GM21367 (cell line): ENCODE results near the gene WDR46.
A peak's percentile ranks its signal among the peaks of the same experiment; 100 is the strongest.

ENCODE experiments used
- ATAC-seq: cut with Tn5 transposase; IDR thresholded peaks from one replicate; pipeline ENCODE4 v1.9.1; 2021; ENCODE audit not compliant: unreplicated experiment

WDR46 gene, protein sequence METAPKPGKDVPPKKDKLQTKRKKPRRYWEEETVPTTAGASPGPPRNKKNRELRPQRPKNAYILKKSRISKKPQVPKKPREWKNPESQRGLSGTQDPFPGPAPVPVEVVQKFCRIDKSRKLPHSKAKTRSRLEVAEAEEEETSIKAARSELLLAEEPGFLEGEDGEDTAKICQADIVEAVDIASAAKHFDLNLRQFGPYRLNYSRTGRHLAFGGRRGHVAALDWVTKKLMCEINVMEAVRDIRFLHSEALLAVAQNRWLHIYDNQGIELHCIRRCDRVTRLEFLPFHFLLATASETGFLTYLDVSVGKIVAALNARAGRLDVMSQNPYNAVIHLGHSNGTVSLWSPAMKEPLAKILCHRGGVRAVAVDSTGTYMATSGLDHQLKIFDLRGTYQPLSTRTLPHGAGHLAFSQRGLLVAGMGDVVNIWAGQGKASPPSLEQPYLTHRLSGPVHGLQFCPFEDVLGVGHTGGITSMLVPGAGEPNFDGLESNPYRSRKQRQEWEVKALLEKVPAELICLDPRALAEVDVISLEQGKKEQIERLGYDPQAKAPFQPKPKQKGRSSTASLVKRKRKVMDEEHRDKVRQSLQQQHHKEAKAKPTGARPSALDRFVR

DNA sequence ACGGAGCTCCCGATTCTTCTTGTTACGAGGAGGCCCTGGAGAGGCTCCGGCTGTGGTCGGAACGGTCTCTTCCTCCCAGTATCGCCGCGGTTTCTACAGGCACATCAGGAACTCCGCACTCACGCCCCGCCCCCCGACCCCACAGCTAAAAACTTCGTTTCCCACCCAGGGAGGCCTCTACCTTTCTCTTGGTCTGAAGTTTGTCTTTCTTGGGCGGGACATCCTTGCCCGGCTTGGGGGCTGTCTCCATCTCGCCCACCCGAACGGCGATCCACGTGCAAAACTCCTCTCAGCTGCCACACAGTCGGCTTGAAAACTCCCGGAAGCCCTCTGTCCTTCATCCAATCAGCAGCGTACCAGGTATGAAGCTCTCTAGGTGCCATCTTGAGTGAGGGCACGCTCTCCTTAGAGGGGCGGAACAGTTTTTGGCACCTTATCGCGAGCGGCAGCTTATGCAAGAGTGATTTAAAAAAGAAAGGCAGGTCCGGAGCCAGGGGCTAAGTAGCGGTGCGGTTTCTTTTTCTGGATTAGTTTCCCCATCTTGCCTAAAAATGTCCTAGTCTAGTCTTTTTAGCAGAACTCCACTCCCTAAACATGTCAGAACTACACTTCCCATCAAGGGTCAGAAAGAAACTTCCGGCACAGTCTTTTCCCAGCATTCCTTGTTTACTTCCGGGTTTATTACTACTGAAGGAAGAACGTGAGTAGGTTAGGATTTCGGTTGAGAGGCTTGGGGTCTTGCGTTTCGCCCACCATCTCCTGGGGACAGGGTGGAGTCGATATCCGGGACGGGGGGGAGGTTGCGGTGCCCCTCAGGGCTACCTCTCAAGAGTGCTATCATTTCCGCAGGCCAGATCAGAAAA lies at the start of gene WDR46, which contains the start of gene PFDN6:
TSS of gene WDR46 (minus strand) at position 319 of the 863 bp plus-strand sequence. CDS start at position 250, 69 bp downstream.
TSS of gene PFDN6 (plus strand) at position 681 of the 863 bp plus-strand sequence. CDS start 256 bp downstream, outside the sequence.
- peak; percentile 64 for ATAC-seq

DNA sequence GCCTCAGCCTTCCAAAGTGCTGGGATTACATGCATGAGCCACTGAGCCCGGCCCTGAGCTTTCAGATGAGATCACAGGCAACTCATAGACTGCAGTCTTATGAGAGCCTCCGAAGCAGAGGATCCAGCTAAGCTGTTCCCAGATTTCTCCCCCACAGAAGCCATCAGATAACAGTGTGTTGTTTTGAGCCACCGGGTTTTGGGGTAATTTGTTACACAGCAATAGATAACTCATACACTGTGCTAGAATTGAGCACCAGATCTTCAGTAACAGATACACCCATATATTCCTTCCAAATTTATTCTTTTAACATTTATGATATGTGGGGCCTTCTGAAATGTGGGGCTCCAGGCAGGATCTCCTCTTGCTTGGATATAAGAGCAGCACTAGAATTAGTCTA lies 47.5 kb upstream of the WDR46 start:
- ATAC-seq = no peak

GRCh38 chr6:33335916-33336315 lies 46.9 kb upstream of the WDR46 start:
- no peak for ATAC-seq

GRCh38 chr6:33333666-33334065 lies 44.6 kb upstream of the WDR46 start:
- no peak for ATAC-seq

DNA sequence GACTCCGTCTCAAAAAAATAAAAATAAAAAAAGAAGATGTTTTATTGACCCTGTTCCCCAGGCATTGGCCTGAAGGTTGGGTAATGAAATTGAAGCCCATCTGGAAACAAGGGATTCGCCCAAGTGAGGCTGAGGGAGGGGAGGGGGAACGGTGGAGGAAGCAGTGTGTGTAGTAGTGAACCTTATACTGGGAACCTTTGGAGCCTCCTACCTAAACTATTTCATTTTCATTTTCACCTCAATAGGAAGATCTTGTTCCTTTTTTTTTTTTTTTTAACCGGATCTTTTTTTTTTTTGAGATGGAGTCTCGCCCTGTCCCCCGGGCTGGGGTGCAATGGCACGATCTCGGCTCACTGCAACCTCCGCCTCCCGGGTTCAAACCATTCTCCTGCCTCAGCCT lies 41.7 kb upstream of the WDR46 start:
- ATAC-seq = no peak

GRCh38 chr6:33329058-33329457 lies 40.0 kb upstream of the WDR46 start:
- no peak for ATAC-seq

- ATAC-seq = no peak
Observed at GRCh38 chr6:33324125-33324524, 35.1 kb upstream of the WDR46 start.

DNA sequence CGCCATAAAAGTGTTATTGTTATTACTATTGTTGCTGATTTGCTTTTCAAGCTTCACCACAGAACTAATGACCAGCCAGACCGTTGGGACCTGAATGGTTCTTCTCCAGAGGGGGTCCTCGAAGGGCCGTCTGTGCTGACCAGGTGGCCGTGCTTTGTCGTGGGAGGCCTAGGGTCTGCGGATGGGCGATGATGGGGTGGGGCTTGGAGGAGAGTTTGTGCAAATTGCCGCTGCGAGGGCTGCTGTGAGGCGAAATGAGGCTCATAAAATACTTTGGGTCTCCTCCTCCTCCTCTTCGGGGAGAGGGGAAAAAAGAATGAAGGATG lies 34.5 kb upstream of the WDR46 start:
- ATAC-seq = no peak

- ATAC-seq = no peak
Observed at GRCh38 chr6:33321227-33321626, 32.2 kb upstream of the WDR46 start.

GRCh38 chr6:33320315-33321181 lies 31.5 kb upstream of the WDR46 start:
- no peak for ATAC-seq

DNA sequence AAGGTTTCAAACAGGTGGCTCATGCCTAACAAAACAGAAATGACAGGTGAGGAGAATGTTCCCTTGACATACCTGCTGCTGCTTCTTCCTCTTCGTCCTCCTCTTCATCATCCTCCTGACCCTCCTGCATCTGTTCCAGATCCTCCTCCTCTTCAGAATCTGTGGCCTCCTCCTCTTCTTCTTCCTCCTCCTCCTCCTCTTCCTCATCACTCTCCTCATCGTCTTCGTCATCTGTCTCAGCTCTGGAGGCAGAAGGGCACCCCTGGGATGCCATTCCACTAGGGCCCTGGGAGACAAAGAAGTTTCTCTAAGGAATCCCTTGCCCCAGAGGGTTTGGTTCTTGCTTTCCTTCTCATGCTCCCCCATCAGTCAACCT lies 30.9 kb upstream of the WDR46 start:
- no peak for ATAC-seq

DNA sequence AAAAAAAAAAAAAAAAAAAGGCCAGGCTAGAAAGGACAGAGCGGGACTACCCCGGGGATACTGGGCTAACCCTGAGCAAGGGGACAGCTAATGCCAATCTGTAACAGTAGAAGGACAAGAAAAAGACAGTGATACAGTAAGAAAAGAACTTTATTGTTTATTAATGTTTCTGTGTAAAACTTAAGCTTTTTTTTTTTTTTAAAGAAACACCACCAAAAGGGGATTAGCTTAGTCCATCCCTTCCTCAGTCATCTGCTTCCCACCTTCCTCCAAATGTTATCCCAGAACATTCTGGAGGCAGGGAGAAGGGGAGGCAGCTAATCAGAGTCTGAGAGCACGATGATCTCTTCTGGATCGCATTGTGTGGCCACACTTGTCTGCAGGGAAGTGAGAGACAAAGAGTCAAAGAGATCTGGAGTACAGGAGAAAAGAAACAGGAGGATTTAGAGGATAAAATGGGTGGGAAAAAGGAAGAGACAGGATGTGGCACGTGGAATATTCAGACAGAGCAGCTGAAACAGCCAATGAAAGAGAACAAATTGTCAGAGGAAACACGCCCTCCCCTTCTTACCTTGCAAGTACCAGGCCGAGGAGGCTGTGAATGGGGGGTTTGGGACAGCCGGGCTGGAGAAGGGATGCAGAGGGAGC lies 29.5 kb upstream of the WDR46 start:
- ATAC-seq = no peak

GRCh38 chr6:33317669-33318425 lies 28.8 kb upstream of the WDR46 start, which contains the start of gene ZBTB22:
TSS of gene ZBTB22 (minus strand) at chr6:33317744. CDS start at chr6:33316916, 828 bp downstream.
- peak; percentile 32 for ATAC-seq

DNA sequence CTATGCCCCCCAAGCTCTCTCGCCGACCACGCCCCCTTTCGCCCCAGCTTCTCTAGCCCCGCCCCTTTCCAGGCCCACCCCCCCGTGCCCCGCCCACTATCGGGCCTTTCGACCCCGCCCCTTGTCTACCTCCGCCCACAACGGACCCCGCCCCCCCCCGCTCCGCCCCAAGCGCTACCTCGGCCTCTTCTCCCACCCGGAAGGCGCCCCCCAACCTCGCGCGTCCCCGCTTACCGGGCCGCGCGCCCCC lies 28.3 kb upstream of the WDR46 start:
- no peak for ATAC-seq

DNA sequence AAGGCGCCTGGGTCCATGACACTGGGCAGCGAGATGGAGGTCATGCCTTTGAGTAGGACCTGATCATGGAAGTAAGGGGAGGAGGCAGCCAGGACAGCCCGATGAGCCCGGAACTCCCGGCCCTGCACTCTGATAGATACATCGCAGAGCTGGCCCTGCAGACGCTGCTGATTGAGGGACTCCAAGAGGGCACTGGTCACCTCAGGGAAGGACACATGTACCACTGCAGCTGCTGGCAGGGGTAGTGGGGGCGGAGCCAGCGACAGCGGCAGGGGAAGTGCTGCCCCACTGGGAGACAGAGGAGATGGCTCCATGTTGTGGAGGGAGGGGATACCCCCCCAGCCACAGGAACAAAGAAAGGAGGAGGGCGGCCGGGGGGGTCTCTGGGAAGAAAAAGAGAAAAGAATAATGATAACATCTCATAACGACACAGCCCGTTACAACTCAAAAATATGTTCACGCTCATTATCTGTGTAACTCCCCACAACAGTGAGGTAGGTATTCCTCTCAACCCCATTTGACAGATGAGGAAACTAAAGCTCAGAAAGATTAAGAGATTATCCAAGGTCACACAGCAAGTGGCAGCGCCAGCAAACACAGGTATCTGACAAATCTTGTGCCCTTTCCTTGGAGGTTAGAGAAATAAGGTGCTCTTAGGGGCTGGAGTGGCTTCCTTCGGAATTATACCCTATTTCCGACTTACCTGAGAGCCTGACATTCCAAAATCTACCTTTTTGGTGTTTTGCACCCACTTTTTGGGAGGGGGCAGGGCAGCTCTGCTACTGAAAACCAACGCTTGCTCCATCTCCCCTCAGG lies 27.8 kb upstream of the WDR46 start:
- no peak for ATAC-seq

GRCh38 chr6:33315793-33316602 lies 27.0 kb upstream of the WDR46 start:
- ATAC-seq = no peak

- ATAC-seq = no peak
Observed at GRCh38 chr6:33314943-33315792, 26.1 kb upstream of the WDR46 start.
